Fibroblast of the conjunctiva (primary cell): ENCODE measurements around the gene TAB3.
A peak's percentile ranks its signal among the peaks of the same experiment; 100 is the strongest.

Source experiments
- DNase-seq: peaks from one replicate; pipeline ENCODE4 v3.0.0-alpha.2; 2010; ENCODE audit warnings: low read depth

Gene TAB3

DNA sequence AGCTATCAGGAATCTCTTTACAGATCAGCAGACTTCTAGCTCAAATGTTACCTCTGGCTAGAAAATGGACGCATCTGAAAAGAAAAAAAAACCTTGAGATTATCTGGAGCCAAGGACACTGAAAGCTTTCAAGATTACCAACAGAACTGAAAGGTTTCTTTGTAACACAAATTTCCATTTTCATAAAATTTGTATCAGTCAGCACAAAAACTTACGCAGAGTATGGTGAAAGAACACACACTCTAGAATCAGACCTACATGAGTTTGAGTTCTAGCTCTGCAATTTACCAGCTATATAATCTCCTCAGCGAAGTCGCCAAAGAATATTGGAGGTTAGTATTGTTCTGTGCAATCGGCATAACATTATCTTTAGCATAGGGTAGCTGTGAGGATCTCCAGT lies 1.8 kb downstream of the TAB3 start:
- no peak for DNase-seq

DNA sequence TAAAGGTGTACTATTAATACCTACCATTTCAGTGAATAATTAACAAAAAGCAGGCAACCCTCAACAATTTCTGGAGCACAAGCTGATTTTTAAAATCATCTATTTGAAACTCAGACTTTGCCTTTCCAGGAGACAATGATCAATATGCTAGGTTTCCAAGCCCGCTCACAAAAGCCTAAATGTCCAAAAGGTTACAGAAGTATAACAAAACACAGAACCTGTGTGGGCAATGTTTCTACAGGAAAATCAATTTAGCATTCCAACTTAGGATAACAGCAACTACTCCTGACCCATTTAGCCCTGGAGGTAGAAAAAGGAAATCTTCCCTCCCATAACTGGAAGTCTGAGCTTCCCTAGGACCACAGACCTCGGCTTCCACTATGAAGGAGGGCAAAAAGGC lies 3.9 kb downstream of the TAB3 start:
- no peak for DNase-seq

DNA sequence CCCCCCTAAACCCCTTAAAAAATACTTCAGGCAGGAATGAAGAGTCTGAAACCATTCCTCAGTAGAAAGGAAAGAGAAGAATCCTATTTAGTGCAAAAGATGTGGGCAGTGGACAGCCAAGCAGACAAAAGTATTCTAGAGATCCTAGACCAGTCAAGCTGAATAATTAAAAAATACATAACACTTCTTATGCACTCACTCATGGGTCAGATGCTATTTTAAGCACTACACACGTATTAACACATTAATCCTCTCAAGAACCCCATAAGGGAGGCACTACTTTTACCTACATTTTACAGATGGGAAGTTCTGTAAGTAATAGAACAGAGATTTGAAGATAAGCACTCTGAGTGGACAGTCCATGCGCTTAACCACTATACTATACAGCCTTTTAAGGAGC lies 5.9 kb downstream of the TAB3 start:
- DNase-seq = no peak

DNA sequence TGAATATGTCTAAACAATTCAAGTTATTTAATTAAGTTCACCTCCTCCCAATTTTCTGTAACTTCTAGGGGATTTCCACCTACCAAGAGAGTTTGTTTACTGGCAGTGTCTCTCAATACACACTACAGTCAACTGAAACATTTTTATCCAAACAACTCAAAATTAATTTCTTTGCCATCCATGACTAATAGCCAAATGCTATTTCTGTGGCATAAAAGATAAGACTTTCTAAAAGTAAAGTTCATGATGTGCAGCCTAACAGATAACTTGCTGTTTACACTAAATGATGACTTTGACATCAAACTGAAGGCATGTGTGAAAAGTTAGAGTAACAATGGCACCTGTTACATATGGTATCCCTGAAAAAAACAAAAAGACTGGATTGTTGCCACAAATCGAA lies 7.3 kb downstream of the TAB3 start:
- no peak for DNase-seq

DNA sequence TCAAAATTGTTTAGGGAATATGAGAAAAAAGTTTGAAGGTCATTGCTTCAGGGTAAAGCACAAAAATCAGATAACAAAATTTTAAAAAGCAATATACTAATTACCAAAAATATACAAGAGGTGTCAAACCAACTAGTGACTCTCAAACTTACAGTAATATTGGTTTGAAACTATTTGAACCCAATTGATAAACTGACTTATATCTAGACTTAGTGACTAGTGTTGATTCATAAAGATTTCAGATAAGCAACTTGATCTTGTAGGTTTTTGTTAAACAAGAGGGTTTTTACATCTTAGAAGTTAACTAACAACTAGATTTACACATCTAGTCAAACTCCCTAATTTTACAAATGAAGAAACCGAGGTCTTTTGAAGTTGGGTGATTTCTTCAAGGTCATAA lies 7.7 kb downstream of the TAB3 start:
- DNase-seq = no peak

DNA sequence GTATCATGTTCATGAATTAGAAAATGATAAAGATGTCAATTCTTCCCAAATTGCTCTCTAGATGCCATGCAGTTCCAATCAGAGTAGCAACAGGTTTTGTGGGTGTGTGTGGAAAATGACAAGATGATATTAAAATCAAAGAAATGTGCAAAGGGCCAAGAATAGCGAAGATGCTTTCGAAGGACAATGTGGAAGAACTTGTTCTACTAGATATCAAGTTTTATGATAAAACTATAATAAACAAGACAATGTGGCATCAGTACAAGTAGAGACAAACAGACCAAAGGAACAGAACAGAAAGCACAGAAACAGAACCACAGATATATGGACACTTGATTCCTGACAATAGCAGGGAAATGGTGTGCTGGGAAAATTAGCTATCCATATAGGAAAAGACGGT lies 9.0 kb downstream of the TAB3 start:
- DNase-seq = no peak

DNA sequence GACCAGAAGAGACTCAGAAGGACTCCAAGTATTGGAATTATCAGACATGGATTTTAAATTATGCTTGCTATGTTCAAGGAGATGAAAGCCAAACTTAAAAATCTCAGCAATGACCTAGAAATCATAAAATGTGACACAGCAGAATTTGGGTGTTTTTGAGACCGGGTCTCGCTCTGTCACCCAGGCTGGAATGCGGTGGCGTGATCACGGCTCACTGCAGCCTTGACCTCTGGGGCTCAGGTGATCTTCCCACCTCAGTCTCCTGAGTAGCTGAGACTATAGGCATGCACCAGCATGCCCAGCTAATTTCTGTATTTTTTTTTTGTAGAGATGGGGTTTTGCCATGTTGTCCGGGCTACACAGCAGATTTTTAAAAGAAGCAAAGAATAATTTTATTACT lies 12.7 kb downstream of the TAB3 start:
- DNase-seq = no peak

DNA sequence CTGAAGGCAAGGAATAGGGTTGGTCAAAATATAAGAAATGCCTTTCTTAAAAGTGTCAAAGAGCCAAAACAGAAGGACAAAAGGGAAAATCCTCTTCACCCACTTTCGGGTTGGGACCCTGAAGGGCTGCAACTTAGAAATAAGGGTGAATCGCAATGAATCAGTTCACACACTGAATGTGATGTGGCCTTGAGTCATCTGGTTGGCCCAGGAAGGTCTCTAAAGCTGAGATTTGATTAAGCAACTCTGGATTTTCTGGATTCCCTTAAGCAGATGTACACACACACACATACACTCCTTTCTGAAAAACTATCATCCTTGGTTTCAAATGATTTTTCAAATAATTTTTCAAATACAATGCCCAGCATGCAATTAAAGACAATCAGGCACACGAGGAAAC lies 13.1 kb downstream of the TAB3 start:
- DNase-seq = peak; percentile 32

DNA sequence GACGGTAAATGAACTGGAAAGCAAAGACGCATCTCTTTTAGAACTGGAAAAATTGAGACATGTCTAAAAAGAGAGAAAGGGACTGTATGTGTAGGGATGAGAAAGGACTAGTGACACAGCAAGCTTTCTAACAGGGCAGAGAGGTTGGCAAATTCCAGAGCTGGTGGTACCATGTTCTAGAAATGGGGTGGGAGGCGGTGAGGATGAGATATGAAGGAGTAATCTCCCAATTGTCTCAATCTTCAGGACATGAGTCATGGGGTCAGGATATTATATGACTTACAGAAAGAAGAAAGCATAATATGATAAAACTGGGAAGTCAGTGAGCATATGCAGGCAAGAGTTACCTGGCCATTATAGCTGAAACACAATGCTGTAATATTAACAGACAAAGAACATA lies 14.2 kb downstream of the TAB3 start:
- DNase-seq = no peak

DNA sequence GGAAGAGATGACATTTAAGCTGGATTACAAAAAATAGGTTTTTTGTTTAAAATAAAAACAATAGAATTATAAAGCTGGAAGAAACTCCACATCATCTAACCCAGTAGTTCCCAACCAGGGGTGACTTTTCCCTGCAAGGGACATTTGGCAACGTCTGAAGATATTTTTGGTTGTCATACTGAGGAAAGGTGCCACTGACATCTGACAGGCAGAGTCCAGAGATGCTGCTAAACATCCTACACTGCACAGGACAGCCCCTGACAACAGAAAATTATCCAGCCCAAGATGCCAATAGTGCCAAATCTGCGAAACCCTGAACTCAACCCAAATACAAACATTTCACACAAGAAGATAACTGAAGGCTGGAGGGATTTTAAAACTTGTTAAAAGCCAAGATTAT lies 18.5 kb downstream of the TAB3 start:
- no peak for DNase-seq

DNA sequence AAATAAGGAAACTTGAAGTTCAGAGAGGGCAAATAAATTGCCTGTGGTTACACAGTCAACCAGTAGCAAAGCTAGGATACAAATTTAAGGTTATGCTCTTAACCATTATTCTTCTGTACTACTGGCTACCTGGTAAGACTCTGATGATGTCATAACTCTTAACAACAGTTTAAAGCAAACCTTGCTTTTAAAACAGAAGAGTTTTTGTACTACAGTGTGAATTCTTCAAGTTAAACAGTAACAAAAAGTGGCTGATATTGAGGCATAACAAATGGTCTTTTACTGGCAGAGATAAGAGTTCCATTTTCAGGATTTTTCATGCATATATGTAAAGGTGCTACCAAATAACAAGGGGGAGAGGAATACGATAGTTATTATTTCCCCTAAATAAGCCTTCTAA lies 23.4 kb downstream of the TAB3 start:
- DNase-seq = no peak

DNA sequence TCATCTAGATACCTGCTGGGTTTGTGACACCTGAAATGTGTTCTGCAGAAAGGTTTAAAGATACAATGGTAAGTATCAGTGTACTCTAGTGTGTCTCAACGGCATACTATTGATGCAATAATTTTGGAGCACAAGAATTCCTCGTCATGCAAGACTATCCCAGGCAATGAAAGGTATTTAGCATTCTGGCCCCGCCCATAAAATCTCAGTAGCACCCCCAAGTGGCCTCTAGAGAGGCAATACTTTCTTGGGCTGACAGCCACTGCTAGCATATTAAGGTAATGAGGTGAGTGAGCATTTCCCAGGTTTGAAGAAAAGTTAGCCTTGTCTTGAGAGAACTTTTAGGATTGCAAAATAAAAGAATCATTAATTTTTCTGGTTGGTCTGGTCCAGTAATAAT lies 24.0 kb downstream of the TAB3 start:
- no peak for DNase-seq

DNA sequence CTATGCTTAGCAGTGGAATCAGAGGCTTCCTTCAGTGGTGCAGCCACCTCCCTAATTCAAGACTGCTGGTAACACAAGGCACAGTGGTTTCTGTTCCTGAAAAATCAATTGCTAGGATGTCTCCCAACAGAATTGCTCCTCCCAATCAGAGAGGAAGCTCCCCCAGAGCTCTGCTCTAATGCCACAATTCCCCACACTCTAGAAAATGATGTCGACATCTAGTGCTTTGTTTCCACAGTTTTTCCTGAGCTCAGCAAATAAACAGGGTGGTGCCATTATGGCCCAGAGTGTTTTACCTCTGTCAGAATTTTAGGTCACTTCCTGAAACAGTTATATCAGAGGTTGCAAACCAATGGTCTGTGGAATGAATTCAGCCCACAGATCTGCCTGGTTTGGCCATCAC lies 24.7 kb downstream of the TAB3 start:
- DNase-seq = no peak

DNA sequence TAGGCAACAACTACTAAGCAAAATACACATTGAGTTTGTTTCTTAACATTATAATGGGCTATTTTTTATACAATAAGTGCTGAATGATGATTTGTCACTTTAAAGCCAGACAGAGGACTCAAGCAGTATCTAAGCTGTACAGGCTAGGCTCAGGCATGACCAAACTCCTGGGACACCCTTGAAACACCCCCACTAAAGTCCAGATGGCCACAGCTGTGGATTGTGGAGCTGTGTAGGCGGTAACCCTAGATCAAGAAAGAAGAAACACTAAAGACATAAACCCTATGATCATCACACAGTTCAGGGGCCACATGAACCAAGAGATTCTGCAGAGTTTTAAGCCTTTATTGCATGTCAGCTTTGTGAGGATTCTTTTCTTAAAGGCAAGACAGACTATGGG lies 25.1 kb downstream of the TAB3 start:
- DNase-seq = no peak

DNA sequence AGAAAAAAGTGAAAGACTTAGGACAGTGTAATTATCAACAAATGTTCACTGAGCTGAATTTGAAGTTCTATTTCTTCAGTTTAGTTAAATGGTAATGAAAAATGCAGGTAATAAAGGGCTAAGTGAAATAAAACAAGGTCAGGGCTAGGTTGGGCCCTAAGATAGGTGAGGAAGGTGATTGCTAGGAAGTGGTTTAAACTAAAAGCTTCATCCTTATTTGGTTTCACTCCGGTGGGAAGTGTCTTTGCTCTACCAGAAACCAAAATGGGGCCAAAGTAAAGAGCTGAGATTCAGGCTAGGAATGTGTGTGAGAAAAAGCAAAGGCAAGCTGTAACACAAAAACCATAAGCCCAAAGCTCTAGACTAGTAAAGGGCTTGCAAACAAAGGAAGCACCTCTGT lies 31.0 kb downstream of the TAB3 start:
- no peak for DNase-seq

DNA sequence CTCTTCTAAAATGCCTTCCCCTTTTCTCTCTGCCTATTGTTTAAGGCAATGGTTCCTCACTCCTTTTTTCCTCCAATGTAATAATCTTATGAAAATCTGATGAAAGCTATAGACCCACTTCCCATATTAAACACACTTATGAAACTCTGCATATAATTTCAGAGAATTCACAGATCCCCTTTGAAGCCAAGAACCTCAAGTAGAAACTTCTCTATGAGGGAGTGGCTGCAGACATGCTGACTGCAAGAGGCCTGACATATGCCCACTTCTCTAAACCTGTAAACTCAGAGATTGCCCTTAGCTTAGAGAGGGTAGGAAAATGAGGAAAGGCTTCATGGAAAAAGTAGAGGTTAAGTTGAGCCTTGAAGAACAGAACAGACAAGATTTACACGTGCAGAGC lies 37.6 kb downstream of the TAB3 start:
- no peak for DNase-seq

DNA sequence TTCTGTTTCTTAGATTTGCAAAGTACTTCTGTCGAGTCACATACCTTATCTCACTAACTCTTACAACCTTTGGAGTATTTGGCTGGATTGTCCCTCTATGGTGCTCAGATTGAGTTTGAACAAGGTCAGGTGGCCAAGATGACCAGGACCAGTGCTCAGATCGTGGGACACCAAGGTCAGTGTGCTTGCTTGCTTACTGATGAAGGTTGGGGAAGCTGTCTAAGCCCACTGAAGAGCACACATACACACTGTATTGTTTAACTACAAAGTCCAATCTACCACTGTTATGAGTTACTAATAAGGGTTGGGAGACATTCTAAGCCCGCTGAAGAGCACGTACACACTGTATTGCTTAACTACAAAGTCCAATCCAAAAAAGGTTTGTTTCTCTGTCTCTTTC lies 53.7 kb downstream of the TAB3 start:
- no peak for DNase-seq

DNA sequence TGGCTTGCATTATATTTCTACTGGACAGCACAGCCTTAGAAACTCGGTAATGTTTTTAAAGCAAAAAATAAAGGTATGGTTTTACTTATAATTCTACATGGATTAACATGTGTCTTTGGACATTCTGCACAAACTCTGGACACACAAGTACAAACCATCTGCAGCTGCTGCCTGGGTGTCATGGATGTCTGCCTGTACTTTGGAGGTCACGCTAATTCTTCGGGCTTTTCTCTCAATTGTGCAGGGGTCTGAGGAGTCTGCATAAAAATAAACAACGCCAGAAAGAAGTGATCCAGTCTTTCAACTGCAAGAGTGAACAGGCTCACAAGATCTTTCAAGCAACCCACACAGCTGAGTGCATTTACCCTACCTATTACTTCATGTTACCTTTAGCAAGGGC lies 55.2 kb downstream of the TAB3 start:
- no peak for DNase-seq

DNA sequence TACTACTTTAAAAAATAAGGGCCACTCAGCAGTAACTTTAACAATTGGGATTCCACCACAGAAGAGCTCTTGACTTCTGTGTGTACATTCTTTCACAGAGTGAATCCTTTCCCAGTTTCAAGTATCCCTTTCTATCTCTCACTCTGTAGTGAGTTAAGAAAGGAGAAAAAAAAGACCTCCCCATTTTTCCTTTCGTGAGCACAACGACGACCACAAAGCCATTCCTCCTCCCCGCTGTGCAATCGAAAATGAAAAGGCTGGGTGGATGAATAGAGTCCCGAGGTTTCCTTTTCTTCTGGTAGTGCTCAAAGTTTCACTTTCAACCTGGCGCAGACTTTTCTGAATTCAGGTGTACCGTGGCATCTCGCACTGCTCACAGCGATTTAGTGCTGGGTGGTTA lies 58.0 kb downstream of the TAB3 start:
- DNase-seq = no peak

DNA sequence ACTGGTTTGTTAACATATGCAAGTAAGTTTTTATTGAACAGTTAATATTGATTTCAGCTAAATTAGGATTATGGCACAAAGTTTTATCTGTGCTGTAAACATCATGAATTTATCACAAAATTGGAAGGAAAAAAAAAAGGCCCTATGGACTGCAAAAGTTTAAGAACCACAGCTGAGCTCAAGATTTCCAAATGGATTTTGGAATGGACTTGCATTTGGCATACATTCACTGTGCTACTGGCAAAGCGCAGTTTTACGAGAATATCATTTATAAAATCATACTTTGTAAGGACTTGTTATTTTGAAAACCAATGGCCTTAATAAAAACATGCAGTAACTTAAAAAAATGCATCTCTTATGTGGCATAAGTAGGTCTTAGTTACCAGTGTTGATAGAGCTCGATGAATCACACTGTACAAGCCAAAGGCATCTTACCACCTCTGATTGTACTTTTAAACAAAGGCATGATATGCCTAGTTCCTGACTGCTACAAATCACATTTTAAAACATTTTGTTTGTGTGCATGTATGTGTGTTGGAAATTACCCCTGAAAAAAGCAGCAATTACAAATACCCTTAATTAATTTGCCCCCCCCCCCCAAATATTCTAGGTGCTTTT lies 58.6 kb downstream of the TAB3 start:
- no peak for DNase-seq

DNA sequence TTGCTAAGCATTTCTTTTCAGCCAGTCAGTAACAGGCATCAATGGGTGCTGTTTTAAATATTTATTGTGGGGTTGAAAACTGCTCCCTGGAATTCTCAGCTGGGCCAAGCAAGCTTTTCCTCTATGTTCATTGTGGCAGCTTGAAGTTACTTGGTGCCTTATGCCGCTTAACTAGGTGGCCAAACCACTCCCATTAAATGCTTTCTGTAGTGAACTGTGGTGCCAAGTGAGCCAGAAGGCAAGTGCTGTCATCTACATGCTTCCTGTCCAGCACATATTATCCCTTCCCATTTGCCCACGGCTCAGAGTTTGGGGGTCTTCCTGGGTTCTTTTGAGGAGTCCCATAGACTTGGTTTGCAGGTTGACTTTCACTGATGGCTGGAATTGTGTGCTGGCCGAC lies 64.8 kb downstream of the TAB3 start:
- DNase-seq = no peak

DNA sequence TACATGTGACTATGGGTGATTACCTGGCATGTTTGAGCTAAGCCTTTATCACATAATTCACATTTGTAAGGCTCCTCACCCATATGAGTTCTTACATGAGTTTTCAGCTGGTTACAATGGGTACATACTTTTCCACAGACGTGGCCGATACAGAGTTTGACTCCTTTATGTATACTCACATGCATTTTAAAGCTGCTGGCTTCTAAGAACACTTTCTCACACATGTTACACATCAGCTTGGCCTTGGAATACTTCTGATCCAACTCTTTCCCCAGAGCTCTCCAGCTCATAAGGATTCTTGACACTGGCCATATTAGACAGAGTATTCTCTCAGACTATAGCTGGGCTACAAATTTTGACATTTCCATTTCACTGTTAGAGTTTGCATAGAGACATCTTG lies 66.3 kb downstream of the TAB3 start:
- no peak for DNase-seq

DNA sequence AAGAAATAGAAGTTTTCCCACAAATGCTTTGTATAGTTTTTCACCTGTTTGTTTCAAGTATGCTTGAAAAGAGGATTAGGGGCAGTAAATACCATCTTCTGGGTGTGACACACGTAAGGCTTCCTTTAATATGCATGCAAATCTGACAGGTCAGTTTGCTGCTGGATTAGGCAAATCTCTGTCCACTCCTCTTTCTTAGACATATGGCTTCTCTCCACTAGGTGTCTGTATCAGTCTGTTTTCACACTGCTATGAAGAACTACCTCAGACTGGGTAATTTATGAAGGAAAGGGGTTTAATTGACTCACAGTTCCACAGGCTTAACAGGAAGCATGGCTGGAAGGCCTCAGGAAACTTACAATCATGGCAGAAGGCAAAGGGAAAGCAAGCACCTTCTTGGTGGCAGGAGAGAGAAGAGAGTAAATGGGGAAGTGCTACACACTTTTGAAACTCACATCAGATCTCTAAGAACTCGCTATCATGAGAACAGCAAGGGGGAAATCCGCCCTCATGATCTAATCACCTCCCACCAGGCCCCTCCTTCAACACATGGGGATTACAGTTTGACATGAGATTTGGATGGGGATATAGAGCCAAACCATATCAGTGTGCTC lies 66.9 kb downstream of the TAB3 start:
- DNase-seq = no peak

DNA sequence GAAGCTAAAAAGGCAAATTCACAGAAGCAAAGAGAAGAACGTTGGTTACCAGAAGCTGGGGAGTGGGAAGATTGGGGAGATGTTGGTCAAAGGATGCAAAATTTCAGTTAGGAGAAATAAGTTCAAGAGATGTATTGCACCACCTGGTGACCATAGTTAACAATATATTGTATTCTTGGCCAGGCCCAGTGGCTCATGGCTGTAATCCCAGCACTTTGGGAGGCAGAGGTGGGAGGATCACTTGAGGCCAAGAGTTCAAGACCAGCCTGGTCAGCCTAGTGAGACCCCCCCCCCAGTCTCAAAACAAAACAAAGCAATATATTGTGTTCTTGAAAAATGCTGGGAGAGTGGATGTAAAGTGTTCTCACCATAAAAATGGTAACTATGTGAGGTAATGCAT lies 67.9 kb downstream of the TAB3 start:
- DNase-seq = no peak

DNA sequence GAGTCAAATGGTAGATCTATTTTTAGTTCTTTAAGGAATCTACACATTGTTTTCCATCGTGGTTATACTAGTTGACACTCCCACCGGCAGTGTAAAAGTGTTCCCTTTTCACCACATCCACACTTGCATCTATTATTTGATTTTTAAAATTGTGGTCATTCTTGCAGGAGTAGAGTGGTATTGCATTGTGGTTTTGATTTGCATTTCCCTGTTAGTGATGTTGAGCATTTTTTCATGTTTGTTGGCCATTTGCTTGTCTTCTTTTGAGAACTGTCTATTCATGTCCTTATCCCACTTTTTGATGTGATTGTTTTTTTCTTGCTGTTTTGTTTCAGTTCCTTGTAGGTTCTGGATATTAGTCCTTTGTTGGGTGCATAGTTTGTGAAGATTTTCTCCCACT lies 70.0 kb downstream of the TAB3 start:
- DNase-seq = no peak
